AG04450 (cell line): ENCODE results near the gene MDK. TPM values are rescaled to one million over a fixed set of nuclear protein-coding genes. Genes with fewer than 3 reads are reported as not detected.

Source experiments
- CTCF ChIA-PET: fragments of 300-600, 350-600 bp; formaldehyde crosslinking; extraction: SDS; loops from one replicate; lab custom pipeline; 2022; ENCODE audit warnings: antibody characterized with exemption, inconsistent platforms; lab: Charles Lee
- POLR2A ChIA-PET: fragments of 350-600 bp; formaldehyde crosslinking; extraction: SDS; loops from one replicate; lab custom pipeline; 2021; ENCODE audit warnings: antibody characterized with exemption, inconsistent platforms; lab: Yijun Ruan, JAX
- DNase-seq: peaks from one replicate; pipeline ENCODE4 v3.0.0-alpha.2; 2011; ENCODE audit warnings: low read depth, low spot score
- H3K27ac ChIP-seq: one replicate; pipeline ENCODE4 v1.5.1; 2012; ENCODE audit warnings: low read depth, low read length, control low read depth
- H3K27me3 ChIP-seq: one replicate; pipeline ENCODE4 v1.6.0; 2012; ENCODE audit warnings: low read length; ENCODE audit not compliant: control insufficient read depth, insufficient read depth
- H3K4me3 ChIP-seq: 2 replicates; pipeline ENCODE4 v1.5.1; 2011; ENCODE audit warnings: mild to moderate bottlenecking, low read depth, low read length, control low read depth
- H3K9me3 ChIP-seq: 2 replicates; pipeline ENCODE4 v1.5.1; 2012; ENCODE audit warnings: low read length; ENCODE audit not compliant: control insufficient read depth, insufficient read depth
- CTCF ChIP-seq: IDR thresholded peaks from 2 replicates; pipeline ENCODE4 v1.5.1; 2011; ENCODE audit warnings: low read depth, low read length, control low read depth, inconsistent platforms
- polyA plus RNA-seq: library from polyadenylated mRNA; depleted of rRNA; stranded (reverse); fragments of >200 nt; gene quantifications from 2 replicates; pipeline ENCODE4 v1.2.3, GENCODE V29; 2011

MDK gene
- polyA plus RNA-seq, 1 experiment, result 445 TPM

GRCh38 chr11:46373787-46374740, 7.4 kb upstream of the MDK start:
- CTCF ChIA-PET, result no interaction called here
- POLR2A ChIA-PET, result no interaction called here

GRCh38 chr11:46374815-46375214, 6.7 kb upstream of the MDK start:
- DNase-seq, result no peak
- ChIA-PET POLR2A (interaction anchor here (0.5 kb wide), 1 partner anchor 14 kb away, joined by 3 read pairs; no protein-coding TSS in a partner anchor), CTCF (no interaction called here)
- Histone ChIP-seq H3K9me3 (peaks cover 4% of the 10 kb centered on the region; the same call in 1 of the 2 replicates), H3K27me3 (no peaks in the 10 kb centered on the region), H3K4me3 (no peak overlapping the region), H3K27ac (no peak overlapping the region)
- no peak for TF ChIP-seq CTCF

More at GRCh38 chr11:46373787-46374740, 7.4 kb upstream of the MDK start:
- no peaks in the 10 kb centered on the region for H3K27me3 ChIP-seq
- no peak overlapping the region for H3K27ac ChIP-seq
- DNase-seq, result no peak
- no peak overlapping the region for H3K4me3 ChIP-seq
- H3K9me3 ChIP-seq, result peaks cover 4% of the 10 kb centered on the region; the same call in 1 of the 2 replicates
- TF ChIP-seq CTCF, result no peak

- no peak for TF ChIP-seq CTCF
- Histone ChIP-seq H3K9me3 (peaks cover 4% of the 10 kb centered on the region; the same call in 1 of the 2 replicates), H3K27me3 (no peaks in the 10 kb centered on the region), H3K4me3 (no peak overlapping the region), H3K27ac (no peak overlapping the region)
- ChIA-PET CTCF (no interaction called here), POLR2A (interaction anchor here (0.5 kb wide), 1 partner anchor 15 kb away, joined by 3 read pairs; no protein-coding TSS in a partner anchor)
- no peak for DNase-seq
These were observed 5.9 kb upstream of the MDK start for GRCh38 chr11:46375392-46376101.

GRCh38 chr11:46376258-46377050, 5.0 kb upstream of the MDK start:
- H3K27ac ChIP-seq, result no peak overlapping the region
- H3K27me3 ChIP-seq, result no peaks in the 10 kb centered on the region
- no peak for TF ChIP-seq CTCF
- H3K9me3 ChIP-seq, result peaks cover 4% of the 10 kb centered on the region; the same call in 1 of the 2 replicates
- ChIA-PET CTCF (no interaction called here), POLR2A (no interaction called here)
- no peak for DNase-seq
- no peak overlapping the region for H3K4me3 ChIP-seq
